Measurements from ENCODE around the gene ARSI. TPM values are rescaled to one million over a fixed set of nuclear protein-coding genes. Genes with fewer than 3 reads are reported as not detected.

ARSI gene
- total RNA-seq, 1 donor from 2014 or later = 3.5 TPM

DNA sequence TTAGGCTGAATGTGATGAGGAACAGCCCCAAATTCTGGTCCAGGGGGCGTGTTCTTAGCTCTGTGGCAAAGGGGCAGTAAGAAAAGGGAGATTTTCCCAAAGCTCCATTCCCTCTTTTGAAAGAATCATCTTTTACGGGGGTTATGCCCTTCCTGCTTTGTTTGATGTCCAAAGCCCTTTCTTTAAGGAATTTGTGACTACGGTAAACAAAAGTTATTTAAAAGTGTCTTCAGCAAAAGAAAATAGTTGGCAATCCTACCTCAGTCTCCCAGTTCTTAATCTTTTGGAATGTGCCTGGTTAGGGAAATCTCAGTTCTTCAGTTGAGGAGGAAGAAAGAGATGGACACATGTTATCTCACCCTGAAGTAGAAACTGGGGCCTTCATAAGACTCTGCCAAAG, 24.4 kb upstream of the ARSI start:
- no peak for TF ChIP-seq CTCF (IDR thresholded peaks at IDR 0.05)
- Histone ChIP-seq H3K27ac (no peak overlapping the region), H3K4me3 (no peak overlapping the region), H3K9me3 (no peaks in the 10 kb centered on the region), H3K27me3 (ENCODE audit: low read depth) (no peaks in the 10 kb centered on the region), H3K36me3 (no peaks in the 10 kb centered on the region), H3K4me1 (no peaks in the 10 kb centered on the region)
- intact Hi-C loops (cut with DNase I) = no loop called here
- no peak for ATAC-seq
- no peak for DNase-seq

DNA sequence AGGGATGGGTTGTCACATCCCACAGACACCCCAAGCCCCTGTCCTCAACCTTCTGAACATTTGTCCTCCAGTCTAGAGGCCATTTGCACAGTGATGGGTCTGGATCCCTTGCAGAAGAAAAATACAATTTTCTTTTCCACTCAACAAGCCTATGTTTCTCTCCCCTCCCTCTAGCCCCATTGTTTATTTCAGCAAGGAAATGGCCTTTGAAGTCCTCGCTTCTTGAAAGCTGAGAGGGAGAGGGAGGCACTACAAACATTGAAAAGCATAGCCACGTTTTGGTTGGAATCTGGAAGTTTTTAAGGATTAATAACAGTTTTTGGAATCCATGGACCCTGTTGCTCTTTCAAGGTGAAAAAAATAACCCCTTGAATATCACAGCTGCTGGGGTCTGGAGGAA, 24.0 kb upstream of the ARSI start:
- Histone ChIP-seq H3K27me3 (ENCODE audit: low read depth) (no peaks in the 10 kb centered on the region), H3K27ac (no peak overlapping the region), H3K36me3 (no peaks in the 10 kb centered on the region), H3K9me3 (no peaks in the 10 kb centered on the region), H3K4me3 (no peak overlapping the region), H3K4me1 (no peaks in the 10 kb centered on the region)
- DNase-seq (no peak), ATAC-seq (no peak)
- intact Hi-C loops (cut with DNase I) = no loop called here
- no peak for TF ChIP-seq CTCF (IDR thresholded peaks at IDR 0.05)

- Histone ChIP-seq H3K4me1 (no peaks in the 10 kb centered on the region), H3K27ac (no peak overlapping the region), H3K27me3 (ENCODE audit: low read depth) (no peaks in the 10 kb centered on the region), H3K4me3 (no peak overlapping the region), H3K9me3 (no peaks in the 10 kb centered on the region), H3K36me3 (no peaks in the 10 kb centered on the region)
- intact Hi-C loops (cut with DNase I) = no loop called here
- no peak for ATAC-seq
- DNase-seq = no peak
- TF ChIP-seq CTCF (IDR thresholded peaks at IDR 0.05) = no peak
Measured at GRCh38 chr5:150325426-150325825, 22.7 kb upstream of the ARSI start.

DNA sequence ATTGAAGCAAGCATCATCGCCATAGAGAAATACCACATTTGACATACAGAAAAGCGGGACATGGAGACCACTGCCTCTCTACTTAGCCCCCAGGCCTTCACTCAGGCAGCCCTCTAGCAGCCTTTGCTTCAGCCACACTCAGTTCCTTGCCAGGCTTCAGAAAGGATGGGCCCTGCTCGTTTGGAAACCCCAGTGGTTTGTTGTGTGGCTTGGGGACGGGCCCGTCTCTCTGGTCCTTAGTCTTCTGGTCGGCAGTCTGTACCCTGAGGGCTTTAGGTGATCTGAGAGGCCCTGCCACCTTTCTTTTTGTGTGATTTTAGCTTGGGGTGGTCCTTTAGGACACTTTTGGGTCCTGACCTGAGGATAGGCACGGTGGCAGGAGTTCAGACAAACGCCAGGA, 21.1 kb upstream of the ARSI start:
- intact Hi-C loops (cut with DNase I) = no loop called here
- Histone ChIP-seq H3K27me3 (ENCODE audit: low read depth) (no peaks in the 10 kb centered on the region), H3K36me3 (no peaks in the 10 kb centered on the region), H3K4me1 (no peaks in the 10 kb centered on the region), H3K27ac (no peak overlapping the region), H3K4me3 (no peak overlapping the region), H3K9me3 (no peaks in the 10 kb centered on the region)
- no peak for ATAC-seq
- DNase-seq = no peak
- no peak for TF ChIP-seq CTCF (IDR thresholded peaks at IDR 0.05)

GRCh38 chr5:150323092-150323491, 20.4 kb upstream of the ARSI start:
- intact Hi-C loops (cut with DNase I) = no loop called here

More at GRCh38 chr5:150323092-150323491, 20.4 kb upstream of the ARSI start:
- no peaks in the 10 kb centered on the region for H3K27me3 ChIP-seq (ENCODE audit: low read depth)
- no peaks in the 10 kb centered on the region for H3K4me1 ChIP-seq
- DNase-seq = no peak
- no peak for TF ChIP-seq CTCF (IDR thresholded peaks at IDR 0.05)
- H3K9me3 ChIP-seq = no peaks in the 10 kb centered on the region
- H3K4me3 ChIP-seq = no peak overlapping the region
- no peak for ATAC-seq
- no peaks in the 10 kb centered on the region for H3K36me3 ChIP-seq
- H3K27ac ChIP-seq = no peak overlapping the region
